ENCODE measurements around the gene MAD1L1. TPM values are rescaled to one million over a fixed set of nuclear protein-coding genes. Genes with fewer than 3 reads are reported as not detected.

The MAD1L1 gene
- total RNA-seq, 1 experiment from 2014 or later: 38.5 TPM

DNA sequence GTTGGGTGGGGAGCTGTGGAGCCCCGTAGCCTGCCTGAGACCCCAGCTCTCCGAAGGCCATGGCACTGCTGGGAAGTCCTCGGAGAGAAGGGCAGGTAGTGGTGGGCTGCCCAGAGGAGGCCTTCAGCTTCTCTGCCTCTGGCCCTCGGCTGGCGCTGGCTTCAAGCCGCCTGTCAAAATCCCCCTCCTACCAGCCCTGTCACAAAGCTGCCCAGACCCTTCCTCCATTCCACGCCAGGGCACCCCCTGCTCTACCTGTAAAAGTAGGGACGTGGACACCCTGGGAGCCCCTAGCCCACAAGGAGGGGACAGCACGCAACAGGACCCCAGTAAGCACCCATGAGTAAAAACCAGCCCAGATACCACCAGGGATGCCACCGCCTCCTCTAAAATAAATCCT lies 31.6 kb downstream of the MAD1L1 start:
- no peaks in the 10 kb centered on the region for H3K4me1 ChIP-seq (ENCODE audit: control insufficient read depth in 1 of 2, insufficient read depth in 2 of 2, low read length in 2 of 2)
- no peak for ATAC-seq
- CTCF ChIA-PET: no interaction called here
- H3K4me2 ChIP-seq (ENCODE audit: low read length): no peak overlapping the region
- POLR2A ChIA-PET: no interaction called here
- H3K36me3 ChIP-seq (ENCODE audit: control insufficient read depth in 1 of 2, insufficient read depth in 2 of 2, low read length in 2 of 2): peaks cover 3 to 17% of the 10 kb centered on the region in 2 experiments; a peak in 2 of 4 replicates
- no peak for DNase-seq (ENCODE audit: low read depth, low spot score)
- peaks cover 0 to under 1% of the 10 kb centered on the region in 2 experiments; a peak in 1 of 4 replicates for H3K9me3 ChIP-seq (ENCODE audit: control insufficient read depth in 1 of 2, insufficient read depth in 1 of 2, low read depth in 1 of 2, low read length in 2 of 2)
- no peak overlapping the region for H2AFZ ChIP-seq (ENCODE audit: low read depth, low read length, poor library complexity, severe bottlenecking)
- H3K4me3 ChIP-seq (replicated peaks in 1 of 2; ENCODE audit: low read depth in 1 of 2, low read length in 2 of 2): no peak overlapping the region
- no peaks in the 10 kb centered on the region for H3K27me3 ChIP-seq (ENCODE audit: insufficient read depth, low read length)
- H3K9ac ChIP-seq (ENCODE audit: low read length): no peak overlapping the region
- H3K79me2 ChIP-seq (ENCODE audit: insufficient read depth, low read length): no peaks in the 10 kb centered on the region; the same call in 1 of the 2 replicates
- BruUV-seq (replicated peaks): no TSS peak
- intact Hi-C loops (cut with micrococcal nuclease): loop anchor here (10.0 kb wide), 1 partner anchor 96 kb away; no protein-coding TSS in a partner anchor
- H3K27ac ChIP-seq (ENCODE audit: low read depth, low read length): no peak overlapping the region
- H3K9me2 ChIP-seq (ENCODE audit: insufficient read depth): no peaks in the 10 kb centered on the region
- RAD21 ChIA-PET (ENCODE audit: low non-redundant PET in 1 of 2, low total read pairs in 2 of 2, uncharacterized antibody in 2 of 2, unreplicated experiment in 2 of 2): no interaction called here
- TF ChIP-seq SP1 (IDR thresholded peaks at IDR 0.05; ENCODE audit: low read depth) (no peak), CBX3 (IDR thresholded peaks at IDR 0.05; ENCODE audit: low read depth) (no peak), ZNF274 (IDR thresholded peaks at IDR 0.05; ENCODE audit: low read depth, low read length) (no peak), EGR1 (IDR thresholded peaks at IDR 0.05; ENCODE audit: low read depth) (no peak), EZH2phosphoT487 (IDR thresholded peaks at IDR 0.05; ENCODE audit: borderline replicate concordance) (no peak), SRF (IDR thresholded peaks at IDR 0.05; ENCODE audit: low read depth) (no peak), SIN3A (IDR thresholded peaks at IDR 0.05; ENCODE audit: low read depth) (no peak), ZFX (IDR thresholded peaks at IDR 0.05) (no peak), TCF7L2 (IDR thresholded peaks at IDR 0.05; ENCODE audit: borderline replicate concordance, extremely low read depth, insufficient read depth, insufficient read length) (no peak), POLR2A (IDR thresholded peaks at IDR 0.05; ENCODE audit: borderline replicate concordance, extremely low read depth, insufficient read depth, insufficient read length) (no peak), CEBPB (IDR thresholded peaks at IDR 0.05; ENCODE audit: low read depth) (no peak), JUND (IDR thresholded peaks at IDR 0.05) (no peak), EZH2 (IDR thresholded peaks at IDR 0.05) (no peak), FOSL1 (IDR thresholded peaks at IDR 0.05; ENCODE audit: low read depth) (no peak)
- TF ChIP-seq, protein P1, sequence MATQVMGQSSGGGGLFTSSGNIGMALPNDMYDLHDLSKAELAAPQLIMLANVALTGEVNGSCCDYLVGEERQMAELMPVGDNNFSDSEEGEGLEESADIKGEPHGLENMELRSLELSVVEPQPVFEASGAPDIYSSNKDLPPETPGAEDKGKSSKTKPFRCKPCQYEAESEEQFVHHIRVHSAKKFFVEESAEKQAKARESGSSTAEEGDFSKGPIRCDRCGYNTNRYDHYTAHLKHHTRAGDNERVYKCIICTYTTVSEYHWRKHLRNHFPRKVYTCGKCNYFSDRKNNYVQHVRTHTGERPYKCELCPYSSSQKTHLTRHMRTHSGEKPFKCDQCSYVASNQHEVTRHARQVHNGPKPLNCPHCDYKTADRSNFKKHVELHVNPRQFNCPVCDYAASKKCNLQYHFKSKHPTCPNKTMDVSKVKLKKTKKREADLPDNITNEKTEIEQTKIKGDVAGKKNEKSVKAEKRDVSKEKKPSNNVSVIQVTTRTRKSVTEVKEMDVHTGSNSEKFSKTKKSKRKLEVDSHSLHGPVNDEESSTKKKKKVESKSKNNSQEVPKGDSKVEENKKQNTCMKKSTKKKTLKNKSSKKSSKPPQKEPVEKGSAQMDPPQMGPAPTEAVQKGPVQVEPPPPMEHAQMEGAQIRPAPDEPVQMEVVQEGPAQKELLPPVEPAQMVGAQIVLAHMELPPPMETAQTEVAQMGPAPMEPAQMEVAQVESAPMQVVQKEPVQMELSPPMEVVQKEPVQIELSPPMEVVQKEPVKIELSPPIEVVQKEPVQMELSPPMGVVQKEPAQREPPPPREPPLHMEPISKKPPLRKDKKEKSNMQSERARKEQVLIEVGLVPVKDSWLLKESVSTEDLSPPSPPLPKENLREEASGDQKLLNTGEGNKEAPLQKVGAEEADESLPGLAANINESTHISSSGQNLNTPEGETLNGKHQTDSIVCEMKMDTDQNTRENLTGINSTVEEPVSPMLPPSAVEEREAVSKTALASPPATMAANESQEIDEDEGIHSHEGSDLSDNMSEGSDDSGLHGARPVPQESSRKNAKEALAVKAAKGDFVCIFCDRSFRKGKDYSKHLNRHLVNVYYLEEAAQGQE (IDR thresholded peaks at IDR 0.05; ENCODE audit: low read depth): no peak
- TF ChIP-seq, protein P2, sequence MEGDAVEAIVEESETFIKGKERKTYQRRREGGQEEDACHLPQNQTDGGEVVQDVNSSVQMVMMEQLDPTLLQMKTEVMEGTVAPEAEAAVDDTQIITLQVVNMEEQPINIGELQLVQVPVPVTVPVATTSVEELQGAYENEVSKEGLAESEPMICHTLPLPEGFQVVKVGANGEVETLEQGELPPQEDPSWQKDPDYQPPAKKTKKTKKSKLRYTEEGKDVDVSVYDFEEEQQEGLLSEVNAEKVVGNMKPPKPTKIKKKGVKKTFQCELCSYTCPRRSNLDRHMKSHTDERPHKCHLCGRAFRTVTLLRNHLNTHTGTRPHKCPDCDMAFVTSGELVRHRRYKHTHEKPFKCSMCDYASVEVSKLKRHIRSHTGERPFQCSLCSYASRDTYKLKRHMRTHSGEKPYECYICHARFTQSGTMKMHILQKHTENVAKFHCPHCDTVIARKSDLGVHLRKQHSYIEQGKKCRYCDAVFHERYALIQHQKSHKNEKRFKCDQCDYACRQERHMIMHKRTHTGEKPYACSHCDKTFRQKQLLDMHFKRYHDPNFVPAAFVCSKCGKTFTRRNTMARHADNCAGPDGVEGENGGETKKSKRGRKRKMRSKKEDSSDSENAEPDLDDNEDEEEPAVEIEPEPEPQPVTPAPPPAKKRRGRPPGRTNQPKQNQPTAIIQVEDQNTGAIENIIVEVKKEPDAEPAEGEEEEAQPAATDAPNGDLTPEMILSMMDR (IDR thresholded peaks at IDR 0.05 in 2 of 3, conservative IDR thresholded peaks at IDR 0.05 in 1 of 3; ENCODE audit: borderline replicate concordance in 1 of 3, insufficient read depth in 1 of 3, low read depth in 2 of 3, low read length in 2 of 3): no peak
- TF ChIP-seq, protein P3, sequence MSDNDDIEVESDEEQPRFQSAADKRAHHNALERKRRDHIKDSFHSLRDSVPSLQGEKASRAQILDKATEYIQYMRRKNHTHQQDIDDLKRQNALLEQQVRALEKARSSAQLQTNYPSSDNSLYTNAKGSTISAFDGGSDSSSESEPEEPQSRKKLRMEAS (IDR thresholded peaks at IDR 0.05): no peak
- no peaks in the 10 kb centered on the region for H4K20me1 ChIP-seq (ENCODE audit: insufficient read depth)
